Neural progenitor cell (in vitro differentiated cells): Measurements from ENCODE around the gene LRRC4B. TPM values are rescaled to one million over a fixed set of nuclear protein-coding genes. Genes with fewer than 3 reads are reported as not detected.

Source experiments
- DNase-seq: peaks from one replicate; pipeline ENCODE4 v3.0.0-alpha.2; 2016; ENCODE audit warnings: low spot score
- H2AFZ ChIP-seq: fragments of 200-600 bp; sonication (generic); replicated peaks from 2 replicates; pipeline ENCODE4 v1.6.1; 2016; ENCODE audit warnings: antibody characterized with exemption
- H3F3A ChIP-seq: fragments of 200-600 bp; sonication (generic); 2 replicates; pipeline ENCODE4 v1.6.1; 2016; ENCODE audit warnings: antibody characterized with exemption, low read depth
- H3K27ac ChIP-seq: fragments of 200-600 bp; sonication (generic); 2 replicates; pipeline ENCODE4 v1.5.1; 2016; ENCODE audit warnings: mild to moderate bottlenecking
- H3K27me3 ChIP-seq: fragments of 200-600 bp; sonication (generic); 2 replicates; pipeline ENCODE4 v1.6.1; 2016; ENCODE audit warnings: mild to moderate bottlenecking, moderate library complexity
- H3K36me3 ChIP-seq: fragments of 200-600 bp; sonication (generic); 2 replicates; pipeline ENCODE4 v1.5.1; 2016
- H3K4me1 ChIP-seq: fragments of 200-600 bp; sonication (generic); 2 replicates; pipeline ENCODE4 v1.6.1; 2016; ENCODE audit warnings: mixed run types
- H3K4me2 ChIP-seq: fragments of 200-600 bp; sonication (generic); 2 replicates; pipeline ENCODE4 v1.6.1; 2016
- H3K4me3 ChIP-seq: fragments of 200-600 bp; sonication (generic); 2 replicates; pipeline ENCODE4 v1.5.1; 2016
- H3K79me2 ChIP-seq: fragments of 200-600 bp; sonication (generic); 2 replicates; pipeline ENCODE4 v1.6.1; 2016; ENCODE audit warnings: low read depth
- H3K9ac ChIP-seq: fragments of 200-600 bp; sonication (generic); 2 replicates; pipeline ENCODE4 v1.6.1; 2016
- H3K9me3 ChIP-seq: fragments of 200-600 bp; sonication (generic); 2 replicates; pipeline ENCODE4 v1.5.1; 2016; ENCODE audit warnings: low read depth
- H4K20me1 ChIP-seq: fragments of 200-600 bp; sonication (generic); 2 replicates; pipeline ENCODE4 v1.6.1; 2016; ENCODE audit warnings: low read depth
- H3K27ac Mint-ChIP-seq: 3 replicates; pipeline ENCODE4 v1.8.0; 2021; ENCODE audit warnings: mixed read lengths
- H3K27me3 Mint-ChIP-seq: 2 replicates; pipeline ENCODE4 v1.8.0; 2022; ENCODE audit warnings: low read depth, mild to moderate bottlenecking, inconsistent platforms, moderate library complexity, mixed read lengths; ENCODE audit not compliant: insufficient read depth
- H3K36me3 Mint-ChIP-seq: 3 replicates; pipeline ENCODE4 v1.8.0; 2021; ENCODE audit warnings: mixed read lengths
- H3K4me1 Mint-ChIP-seq: 3 replicates; pipeline ENCODE4 v1.8.0; 2021; ENCODE audit warnings: mixed read lengths
- H3K4me3 Mint-ChIP-seq: 3 replicates; pipeline ENCODE4 v1.8.0; 2021; ENCODE audit warnings: mild to moderate bottlenecking, moderate library complexity, mixed read lengths
- H3K9me3 Mint-ChIP-seq: 3 replicates; pipeline ENCODE4 v1.8.0; 2020; ENCODE audit warnings: mixed read lengths
- EZH2 ChIP-seq: fragments of 200-600 bp; sonication (generic); IDR thresholded peaks from 2 replicates; pipeline ENCODE4 v1.6.1; 2017; ENCODE audit warnings: antibody characterized with exemption, mild to moderate bottlenecking, moderate library complexity
- EZH2phosphoT487 ChIP-seq: fragments of 200-600 bp; sonication (generic); IDR thresholded peaks from 2 replicates; pipeline ENCODE4 v1.6.1; 2017; ENCODE audit warnings: antibody characterized with exemption
- total RNA-seq: library from RNA; depleted of rRNA; stranded (reverse); fragments of >200 nt; gene quantifications from 2 replicates; pipeline ENCODE4 v1.2.3, GENCODE V29; 2015; ENCODE audit warnings: low replicate concordance
- TF ChIP-seq, protein P1 (sequence below): fragments of 200-600 bp; sonication (generic); IDR thresholded peaks from 2 replicates; pipeline ENCODE4 v1.5.1; 2017; ENCODE audit warnings: antibody characterized with exemption, mild to moderate bottlenecking

The LRRC4B gene
- total RNA-seq, 1 donor from 2014 or later, result 12.0 TPM

DNA sequence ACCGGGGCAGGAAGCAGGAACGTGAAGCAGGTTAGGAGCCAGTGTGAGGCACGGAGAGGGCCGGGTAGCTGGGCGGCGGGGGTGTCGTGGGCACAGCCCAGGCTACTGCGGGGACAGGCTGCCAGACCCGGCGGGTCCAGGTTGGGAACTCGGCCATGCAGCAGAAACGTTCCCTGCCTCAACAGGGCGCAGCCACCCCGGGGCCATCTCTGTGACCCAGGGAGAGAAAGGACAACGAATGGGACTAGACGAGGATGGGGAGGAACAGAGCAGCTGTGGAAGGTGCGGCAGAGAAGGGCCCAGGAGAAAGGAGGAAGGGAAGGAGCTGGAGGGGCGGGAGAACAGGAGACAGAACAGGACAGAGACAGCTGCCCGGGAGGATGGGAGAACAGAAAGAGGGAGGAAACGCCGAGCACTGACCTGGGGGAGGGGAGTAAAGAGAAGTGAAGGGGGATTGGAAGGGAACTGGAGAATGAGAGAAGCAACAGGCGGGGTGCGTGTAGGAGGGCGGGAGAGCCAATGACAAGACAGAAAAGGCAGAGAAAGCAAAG is 78.7 kb downstream of the LRRC4B start:
- H3K4me1 ChIP-seq, result no peaks in the 10 kb centered on the region
- Mint-ChIP-seq H3K27me3 (peaks cover 27% of the 10 kb centered on the region), H3K4me3 (no peak overlapping the region), H3K9me3 (peaks cover 23% of the 10 kb centered on the region), H3K4me1 (peaks cover 36% of the 10 kb centered on the region), H3K36me3 (peaks cover 20% of the 10 kb centered on the region), H3K27ac (peak overlapping the region; percentile 8)
- no peak overlapping the region for H2AFZ ChIP-seq
- no peaks in the 10 kb centered on the region for H3K36me3 ChIP-seq
- H3K9me3 ChIP-seq, result peaks cover 9% of the 10 kb centered on the region
- no peak overlapping the region for H3K9ac ChIP-seq
- no peak overlapping the region for H3K4me3 ChIP-seq
- no peak for DNase-seq
- peaks cover 82% of the 10 kb centered on the region for H3K27me3 ChIP-seq
- no peak for TF ChIP-seq EZH2
- no peak for TF ChIP-seq EZH2phosphoT487
- TF ChIP-seq, protein P1, sequence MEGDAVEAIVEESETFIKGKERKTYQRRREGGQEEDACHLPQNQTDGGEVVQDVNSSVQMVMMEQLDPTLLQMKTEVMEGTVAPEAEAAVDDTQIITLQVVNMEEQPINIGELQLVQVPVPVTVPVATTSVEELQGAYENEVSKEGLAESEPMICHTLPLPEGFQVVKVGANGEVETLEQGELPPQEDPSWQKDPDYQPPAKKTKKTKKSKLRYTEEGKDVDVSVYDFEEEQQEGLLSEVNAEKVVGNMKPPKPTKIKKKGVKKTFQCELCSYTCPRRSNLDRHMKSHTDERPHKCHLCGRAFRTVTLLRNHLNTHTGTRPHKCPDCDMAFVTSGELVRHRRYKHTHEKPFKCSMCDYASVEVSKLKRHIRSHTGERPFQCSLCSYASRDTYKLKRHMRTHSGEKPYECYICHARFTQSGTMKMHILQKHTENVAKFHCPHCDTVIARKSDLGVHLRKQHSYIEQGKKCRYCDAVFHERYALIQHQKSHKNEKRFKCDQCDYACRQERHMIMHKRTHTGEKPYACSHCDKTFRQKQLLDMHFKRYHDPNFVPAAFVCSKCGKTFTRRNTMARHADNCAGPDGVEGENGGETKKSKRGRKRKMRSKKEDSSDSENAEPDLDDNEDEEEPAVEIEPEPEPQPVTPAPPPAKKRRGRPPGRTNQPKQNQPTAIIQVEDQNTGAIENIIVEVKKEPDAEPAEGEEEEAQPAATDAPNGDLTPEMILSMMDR, result no peak
- H3F3A ChIP-seq, result peaks cover 8% of the 10 kb centered on the region
- no peak overlapping the region for H3K27ac ChIP-seq
- no peaks in the 10 kb centered on the region for H4K20me1 ChIP-seq
- no peaks in the 10 kb centered on the region for H3K79me2 ChIP-seq
- H3K4me2 ChIP-seq, result peak overlapping the region; percentile 16

DNA sequence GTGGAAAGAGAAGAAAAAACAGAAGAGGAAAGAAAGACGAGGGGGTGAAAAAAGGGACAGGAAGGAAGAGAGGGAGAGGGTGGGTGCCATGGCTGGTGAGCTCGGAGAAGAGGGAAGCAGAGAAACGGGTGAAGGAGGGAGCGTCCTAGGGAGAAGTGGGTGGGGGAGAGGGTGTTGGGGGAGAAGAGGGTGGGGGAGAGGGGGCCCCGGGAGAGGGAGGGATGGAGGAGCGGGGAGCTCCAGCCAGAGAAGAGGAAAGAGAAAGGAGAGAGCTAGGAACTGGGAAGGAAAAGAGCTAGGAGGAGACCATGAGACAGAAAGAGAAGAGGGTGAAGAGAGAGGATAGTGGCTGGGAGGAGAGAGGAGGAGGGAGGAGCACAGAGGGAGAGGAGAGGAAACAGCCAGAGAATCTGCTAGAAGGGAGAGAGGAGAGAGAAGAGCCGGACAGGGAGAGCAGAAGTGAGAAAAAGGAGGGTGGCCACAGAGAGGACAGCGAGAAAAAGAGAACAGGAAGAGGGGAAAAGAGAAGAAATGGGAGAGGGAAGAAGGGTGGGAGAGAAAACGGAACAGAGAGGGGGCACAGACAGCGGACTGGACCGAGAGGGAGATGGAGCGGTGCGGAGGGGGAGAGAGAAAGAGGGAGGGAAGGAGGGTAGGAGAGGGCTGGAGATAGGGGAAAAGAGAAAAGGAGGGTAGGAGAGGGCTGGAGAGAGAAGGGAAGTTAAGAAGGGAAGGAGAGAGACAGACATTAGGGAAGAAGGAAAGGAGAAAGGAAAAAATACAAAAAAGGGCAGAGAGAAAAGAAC is 79.6 kb downstream of the LRRC4B start:
- DNase-seq, result no peak
- H3K4me3 ChIP-seq, result no peak overlapping the region
- H3F3A ChIP-seq, result peaks cover 11% of the 10 kb centered on the region
- H3K4me2 ChIP-seq, result no peak overlapping the region
- H2AFZ ChIP-seq, result no peak overlapping the region
- H3K9ac ChIP-seq, result no peak overlapping the region
- H4K20me1 ChIP-seq, result no peaks in the 10 kb centered on the region
- Mint-ChIP-seq H3K27ac (no peak overlapping the region), H3K36me3 (peaks cover 20% of the 10 kb centered on the region), H3K27me3 (peaks cover 25% of the 10 kb centered on the region), H3K4me1 (peaks cover 36% of the 10 kb centered on the region), H3K9me3 (peaks cover 23% of the 10 kb centered on the region), H3K4me3 (no peak overlapping the region)
- TF ChIP-seq EZH2 (no peak), EZH2phosphoT487 (no peak)
- TF ChIP-seq, protein P1, result no peak
- H3K79me2 ChIP-seq, result no peaks in the 10 kb centered on the region
- H3K9me3 ChIP-seq, result peaks cover 9% of the 10 kb centered on the region
- no peaks in the 10 kb centered on the region for H3K4me1 ChIP-seq
- no peak overlapping the region for H3K27ac ChIP-seq
- no peaks in the 10 kb centered on the region for H3K36me3 ChIP-seq
- H3K27me3 ChIP-seq, result peaks cover 73% of the 10 kb centered on the region

DNA sequence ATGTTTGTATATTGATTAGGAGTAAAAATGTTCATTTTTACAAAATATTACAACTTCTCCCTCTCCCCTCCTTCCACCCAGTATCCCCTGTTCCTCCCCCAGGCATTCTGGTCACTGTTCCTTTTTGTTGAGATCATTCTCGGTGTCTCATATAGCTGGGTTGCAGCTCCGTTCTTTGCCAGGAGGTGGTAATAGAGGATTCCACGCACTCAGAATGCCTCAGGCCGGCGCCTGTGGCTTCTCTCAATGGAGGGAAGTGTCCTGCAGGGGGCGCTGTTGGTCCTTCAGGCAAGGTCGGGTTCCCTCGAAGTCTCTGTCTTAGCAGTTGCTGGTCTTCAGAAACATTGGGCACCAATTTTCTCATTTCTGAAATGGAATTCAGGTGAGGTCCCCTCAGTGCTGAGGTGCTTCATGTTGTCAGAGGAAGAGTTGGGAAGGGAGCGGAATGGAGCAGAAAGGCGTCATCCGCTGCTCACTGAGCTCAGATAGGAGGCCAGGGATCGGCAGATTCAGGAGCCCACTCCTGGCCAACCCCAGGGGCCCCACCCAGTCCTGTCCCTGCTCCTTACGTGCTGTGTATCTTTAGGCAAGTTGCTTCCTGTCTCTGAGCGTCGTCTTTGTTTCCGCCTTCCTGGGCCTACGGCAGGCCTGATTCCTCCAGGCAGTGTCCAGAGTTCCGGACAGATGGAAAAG is 81.3 kb downstream of the LRRC4B start:
- Histone ChIP-seq H3K27ac (no peak overlapping the region), H3K4me3 (no peak overlapping the region), H3K9me3 (peaks cover 9% of the 10 kb centered on the region), H3K27me3 (peaks cover 56% of the 10 kb centered on the region), H2AFZ (no peak overlapping the region), H4K20me1 (no peaks in the 10 kb centered on the region), H3K4me1 (no peaks in the 10 kb centered on the region), H3F3A (peaks cover 11% of the 10 kb centered on the region), H3K4me2 (no peak overlapping the region), H3K36me3 (no peaks in the 10 kb centered on the region), H3K9ac (no peak overlapping the region), H3K79me2 (no peaks in the 10 kb centered on the region)
- H3K9me3 Mint-ChIP-seq, result peaks cover 23% of the 10 kb centered on the region
- H3K27me3 Mint-ChIP-seq, result peaks cover 21% of the 10 kb centered on the region
- H3K4me1 Mint-ChIP-seq, result peaks cover 32% of the 10 kb centered on the region
- H3K36me3 Mint-ChIP-seq, result peaks cover 26% of the 10 kb centered on the region
- TF ChIP-seq EZH2phosphoT487 (no peak), EZH2 (no peak)
- TF ChIP-seq, protein P1, result peak; percentile 57
- no peak overlapping the region for H3K4me3 Mint-ChIP-seq
- no peak overlapping the region for H3K27ac Mint-ChIP-seq
- DNase-seq, result peak; percentile 68
